HepG2 (cell line): ENCODE measurements around the gene NEURL1B. TPM values are rescaled to one million over a fixed set of nuclear protein-coding genes. Genes with fewer than 3 reads are reported as not detected.

Experiments
- SCMH1 ChIP-seq: sonication (generic); formaldehyde crosslinking; IDR thresholded peaks from 2 replicates; pipeline ENCODE4 v1.9.0; 2021; ENCODE audit warnings: missing genetic modification reagents, mild to moderate bottlenecking, borderline replicate concordance
- ZNF777 ChIP-seq: sonication (generic); formaldehyde crosslinking; IDR thresholded peaks from 2 replicates; pipeline ENCODE4 v1.4.0; 2020; ENCODE audit warnings: missing genetic modification reagents
- polyA plus RNA-seq, 8 experiments: library from polyadenylated mRNA; depleted of rRNA in 3 of 8; stranded (reverse) in 7 of 8; unstranded in 1 of 8; fragments of >200 nt; fragmentation: Illumina TruSeq in 4 of 8; extraction: Trizol in 4 of 8; gene quantifications; 2 replicates each; pipeline versions ENCODE4 v1.2.1 to v1.2.3, GENCODE V29; 2011 to 2016; ENCODE audit warnings: low read depth in 4 of 8, missing spikeins in 1 of 8, mixed read lengths in 1 of 8; ENCODE audit not compliant: insufficient read depth in 1 of 8
- total RNA-seq, 5 experiments: library from RNA; depleted of rRNA; stranded (reverse); fragments of >200 nt; fragmentation: Illumina TruSeq; extraction: Trizol; gene quantifications; 2 replicates each; pipeline ENCODE4 v1.2.3, GENCODE V29; 2016; ENCODE audit warnings: low read depth in 1 of 5
- TF ChIP-seq, protein P1 (sequence below): sonication (generic); formaldehyde crosslinking; IDR thresholded peaks from 2 replicates; pipeline ENCODE4 v1.4.0; 2020; ENCODE audit warnings: missing genetic modification reagents
- TF ChIP-seq, protein P2 (sequence below): IDR thresholded peaks from 2 replicates; pipeline ENCODE4 v1.6.1; 2012; ENCODE audit warnings: low read depth, low read length, improper control_type of control experiment
- TF ChIP-seq, protein P3 (sequence below): sonication (generic); formaldehyde crosslinking; IDR thresholded peaks from 2 replicates; pipeline ENCODE4 v1.4.0; 2020; ENCODE audit warnings: missing genetic modification reagents; ENCODE audit errors: not compliant biosample characterization
- TF ChIP-seq, protein P4 (sequence below): sonication (generic); formaldehyde crosslinking; conservative IDR thresholded peaks from 2 replicates; pipeline ENCODE4 v1.4.0; 2020; ENCODE audit warnings: mild to moderate bottlenecking, missing genetic modification reagents, moderate library complexity
- TF ChIP-seq, protein P5 (sequence below): sonication (generic); formaldehyde crosslinking; IDR thresholded peaks from 2 replicates; pipeline ENCODE4 v1.5.1; 2020; ENCODE audit warnings: mild to moderate bottlenecking, missing genetic modification reagents, moderate library complexity
- TF ChIP-seq, protein P6 (sequence below): IDR thresholded peaks from 2 replicates; pipeline ENCODE4 v1.6.1; 2016; ENCODE audit warnings: missing genetic modification reagents, missing compliant biosample characterization

The NEURL1B gene
- total and polyA plus RNA-seq, 2 of the 13 experiments (the other 11 are each of a cell fraction or from before 2014, with no cell fraction given): 0.09 to 0.13 TPM

DNA sequence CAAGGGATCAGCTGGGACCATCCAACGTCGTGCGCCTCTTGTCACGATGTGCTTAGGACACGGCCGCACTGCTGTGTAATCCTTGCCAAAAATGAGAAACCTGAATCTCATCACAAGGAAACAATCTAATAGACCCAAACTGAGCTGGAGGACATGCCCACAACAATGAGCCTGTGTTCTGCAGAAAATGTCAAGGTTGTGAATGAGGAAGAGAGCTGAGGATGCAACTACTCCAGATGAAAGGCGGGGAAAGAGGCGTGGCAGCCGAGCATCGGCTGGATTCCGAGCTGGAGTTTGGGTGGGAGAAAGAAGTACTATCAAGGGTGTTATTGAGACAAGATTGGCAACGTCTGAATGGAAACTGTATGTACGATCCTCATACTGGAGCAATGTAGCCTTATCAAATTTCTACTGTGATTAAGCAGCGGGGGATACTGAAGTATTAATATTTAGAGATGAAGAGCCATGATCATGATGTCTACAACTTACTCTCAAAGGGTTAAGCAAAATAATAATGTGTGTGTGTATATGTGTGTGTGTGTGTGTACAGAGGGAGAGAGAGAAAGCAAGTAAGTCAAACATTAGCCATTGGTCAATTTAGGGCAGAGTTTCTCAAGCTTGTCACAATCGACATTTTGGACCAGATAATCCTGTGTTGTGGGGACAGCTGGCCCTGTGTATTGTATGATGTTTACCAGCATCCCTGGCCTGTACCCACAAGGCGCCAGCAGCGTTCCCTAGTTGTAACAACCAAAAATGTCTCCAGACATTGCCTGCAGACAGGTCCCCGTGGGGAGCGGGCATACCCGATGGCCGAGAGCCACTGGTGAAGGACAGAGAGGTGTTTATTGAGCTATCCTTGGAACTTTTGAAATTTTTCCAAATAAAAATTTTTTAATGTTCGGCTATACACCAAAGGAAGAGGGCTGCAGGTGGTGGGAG lies 83.5 kb downstream of the NEURL1B start (continued):
- TF ChIP-seq, protein P1, sequence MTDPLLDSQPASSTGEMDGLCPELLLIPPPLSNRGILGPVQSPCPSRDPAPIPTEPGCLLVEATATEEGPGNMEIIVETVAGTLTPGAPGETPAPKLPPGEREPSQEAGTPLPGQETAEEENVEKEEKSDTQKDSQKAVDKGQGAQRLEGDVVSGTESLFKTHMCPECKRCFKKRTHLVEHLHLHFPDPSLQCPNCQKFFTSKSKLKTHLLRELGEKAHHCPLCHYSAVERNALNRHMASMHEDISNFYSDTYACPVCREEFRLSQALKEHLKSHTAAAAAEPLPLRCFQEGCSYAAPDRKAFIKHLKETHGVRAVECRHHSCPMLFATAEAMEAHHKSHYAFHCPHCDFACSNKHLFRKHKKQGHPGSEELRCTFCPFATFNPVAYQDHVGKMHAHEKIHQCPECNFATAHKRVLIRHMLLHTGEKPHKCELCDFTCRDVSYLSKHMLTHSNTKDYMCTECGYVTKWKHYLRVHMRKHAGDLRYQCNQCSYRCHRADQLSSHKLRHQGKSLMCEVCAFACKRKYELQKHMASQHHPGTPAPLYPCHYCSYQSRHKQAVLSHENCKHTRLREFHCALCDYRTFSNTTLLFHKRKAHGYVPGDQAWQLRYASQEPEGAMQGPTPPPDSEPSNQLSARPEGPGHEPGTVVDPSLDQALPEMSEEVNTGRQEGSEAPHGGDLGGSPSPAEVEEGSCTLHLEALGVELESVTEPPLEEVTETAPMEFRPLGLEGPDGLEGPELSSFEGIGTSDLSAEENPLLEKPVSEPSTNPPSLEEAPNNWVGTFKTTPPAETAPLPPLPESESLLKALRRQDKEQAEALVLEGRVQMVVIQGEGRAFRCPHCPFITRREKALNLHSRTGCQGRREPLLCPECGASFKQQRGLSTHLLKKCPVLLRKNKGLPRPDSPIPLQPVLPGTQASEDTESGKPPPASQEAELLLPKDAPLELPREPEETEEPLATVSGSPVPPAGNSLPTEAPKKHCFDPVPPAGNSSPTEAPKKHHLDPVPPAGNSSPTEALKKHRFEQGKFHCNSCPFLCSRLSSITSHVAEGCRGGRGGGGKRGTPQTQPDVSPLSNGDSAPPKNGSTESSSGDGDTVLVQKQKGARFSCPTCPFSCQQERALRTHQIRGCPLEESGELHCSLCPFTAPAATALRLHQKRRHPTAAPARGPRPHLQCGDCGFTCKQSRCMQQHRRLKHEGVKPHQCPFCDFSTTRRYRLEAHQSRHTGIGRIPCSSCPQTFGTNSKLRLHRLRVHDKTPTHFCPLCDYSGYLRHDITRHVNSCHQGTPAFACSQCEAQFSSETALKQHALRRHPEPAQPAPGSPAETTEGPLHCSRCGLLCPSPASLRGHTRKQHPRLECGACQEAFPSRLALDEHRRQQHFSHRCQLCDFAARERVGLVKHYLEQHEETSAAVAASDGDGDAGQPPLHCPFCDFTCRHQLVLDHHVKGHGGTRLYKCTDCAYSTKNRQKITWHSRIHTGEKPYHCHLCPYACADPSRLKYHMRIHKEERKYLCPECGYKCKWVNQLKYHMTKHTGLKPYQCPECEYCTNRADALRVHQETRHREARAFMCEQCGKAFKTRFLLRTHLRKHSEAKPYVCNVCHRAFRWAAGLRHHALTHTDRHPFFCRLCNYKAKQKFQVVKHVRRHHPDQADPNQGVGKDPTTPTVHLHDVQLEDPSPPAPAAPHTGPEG (CRISPR knock-in tag): no peak
- TF ChIP-seq, protein P2, sequence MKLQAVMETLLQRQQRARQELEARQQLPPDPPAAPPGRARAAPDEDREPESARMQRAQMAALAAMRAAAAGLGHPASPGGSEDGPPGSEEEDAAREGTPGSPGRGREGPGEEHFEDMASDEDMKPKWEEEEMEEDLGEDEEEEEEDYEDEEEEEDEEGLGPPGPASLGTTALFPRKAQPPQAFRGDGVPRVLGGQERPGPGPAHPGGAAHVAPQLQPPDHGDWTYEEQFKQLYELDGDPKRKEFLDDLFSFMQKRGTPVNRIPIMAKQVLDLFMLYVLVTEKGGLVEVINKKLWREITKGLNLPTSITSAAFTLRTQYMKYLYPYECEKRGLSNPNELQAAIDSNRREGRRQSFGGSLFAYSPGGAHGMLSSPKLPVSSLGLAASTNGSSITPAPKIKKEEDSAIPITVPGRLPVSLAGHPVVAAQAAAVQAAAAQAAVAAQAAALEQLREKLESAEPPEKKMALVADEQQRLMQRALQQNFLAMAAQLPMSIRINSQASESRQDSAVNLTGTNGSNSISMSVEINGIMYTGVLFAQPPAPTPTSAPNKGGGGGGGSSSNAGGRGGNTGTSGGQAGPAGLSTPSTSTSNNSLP: peak; percentile 96
- TF ChIP-seq, protein P3, sequence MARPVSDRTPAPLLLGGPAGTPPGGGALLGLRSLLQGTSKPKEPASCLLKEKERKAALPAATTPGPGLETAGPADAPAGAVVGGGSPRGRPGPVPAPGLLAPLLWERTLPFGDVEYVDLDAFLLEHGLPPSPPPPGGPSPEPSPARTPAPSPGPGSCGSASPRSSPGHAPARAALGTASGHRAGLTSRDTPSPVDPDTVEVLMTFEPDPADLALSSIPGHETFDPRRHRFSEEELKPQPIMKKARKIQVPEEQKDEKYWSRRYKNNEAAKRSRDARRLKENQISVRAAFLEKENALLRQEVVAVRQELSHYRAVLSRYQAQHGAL (CRISPR knock-in tag): no peak
- TF ChIP-seq, protein P4, sequence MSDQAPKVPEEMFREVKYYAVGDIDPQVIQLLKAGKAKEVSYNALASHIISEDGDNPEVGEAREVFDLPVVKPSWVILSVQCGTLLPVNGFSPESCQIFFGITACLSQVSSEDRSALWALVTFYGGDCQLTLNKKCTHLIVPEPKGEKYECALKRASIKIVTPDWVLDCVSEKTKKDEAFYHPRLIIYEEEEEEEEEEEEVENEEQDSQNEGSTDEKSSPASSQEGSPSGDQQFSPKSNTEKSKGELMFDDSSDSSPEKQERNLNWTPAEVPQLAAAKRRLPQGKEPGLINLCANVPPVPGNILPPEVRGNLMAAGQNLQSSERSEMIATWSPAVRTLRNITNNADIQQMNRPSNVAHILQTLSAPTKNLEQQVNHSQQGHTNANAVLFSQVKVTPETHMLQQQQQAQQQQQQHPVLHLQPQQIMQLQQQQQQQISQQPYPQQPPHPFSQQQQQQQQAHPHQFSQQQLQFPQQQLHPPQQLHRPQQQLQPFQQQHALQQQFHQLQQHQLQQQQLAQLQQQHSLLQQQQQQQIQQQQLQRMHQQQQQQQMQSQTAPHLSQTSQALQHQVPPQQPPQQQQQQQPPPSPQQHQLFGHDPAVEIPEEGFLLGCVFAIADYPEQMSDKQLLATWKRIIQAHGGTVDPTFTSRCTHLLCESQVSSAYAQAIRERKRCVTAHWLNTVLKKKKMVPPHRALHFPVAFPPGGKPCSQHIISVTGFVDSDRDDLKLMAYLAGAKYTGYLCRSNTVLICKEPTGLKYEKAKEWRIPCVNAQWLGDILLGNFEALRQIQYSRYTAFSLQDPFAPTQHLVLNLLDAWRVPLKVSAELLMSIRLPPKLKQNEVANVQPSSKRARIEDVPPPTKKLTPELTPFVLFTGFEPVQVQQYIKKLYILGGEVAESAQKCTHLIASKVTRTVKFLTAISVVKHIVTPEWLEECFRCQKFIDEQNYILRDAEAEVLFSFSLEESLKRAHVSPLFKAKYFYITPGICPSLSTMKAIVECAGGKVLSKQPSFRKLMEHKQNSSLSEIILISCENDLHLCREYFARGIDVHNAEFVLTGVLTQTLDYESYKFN: peak; percentile 82
- TF ChIP-seq SCMH1 (no peak), ZNF777 (no peak)
- TF ChIP-seq, protein P5, sequence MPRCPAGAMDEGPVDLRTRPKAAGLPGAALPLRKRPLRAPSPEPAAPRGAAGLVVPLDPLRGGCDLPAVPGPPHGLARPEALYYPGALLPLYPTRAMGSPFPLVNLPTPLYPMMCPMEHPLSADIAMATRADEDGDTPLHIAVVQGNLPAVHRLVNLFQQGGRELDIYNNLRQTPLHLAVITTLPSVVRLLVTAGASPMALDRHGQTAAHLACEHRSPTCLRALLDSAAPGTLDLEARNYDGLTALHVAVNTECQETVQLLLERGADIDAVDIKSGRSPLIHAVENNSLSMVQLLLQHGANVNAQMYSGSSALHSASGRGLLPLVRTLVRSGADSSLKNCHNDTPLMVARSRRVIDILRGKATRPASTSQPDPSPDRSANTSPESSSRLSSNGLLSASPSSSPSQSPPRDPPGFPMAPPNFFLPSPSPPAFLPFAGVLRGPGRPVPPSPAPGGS (CRISPR knock-in tag): no peak
- TF ChIP-seq, protein P6, sequence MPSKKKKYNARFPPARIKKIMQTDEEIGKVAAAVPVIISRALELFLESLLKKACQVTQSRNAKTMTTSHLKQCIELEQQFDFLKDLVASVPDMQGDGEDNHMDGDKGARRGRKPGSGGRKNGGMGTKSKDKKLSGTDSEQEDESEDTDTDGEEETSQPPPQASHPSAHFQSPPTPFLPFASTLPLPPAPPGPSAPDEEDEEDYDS (CRISPR knock-in tag): no peak
